Measurements from ENCODE around the gene ZFP92.
"Not testable (repeated sequence)": the region's sequence is repeated elsewhere in the genome, so short reads cannot be mapped to it uniquely, and the experiment has no call there.

Gene ZFP92

GRCh38 chrX:153389460-153389768 lies 21.9 kb upstream of the ZFP92 start:
- not testable (repeated sequence) for H3K4me3 ChIP-seq (ENCODE audit: low read length); H3K9ac ChIP-seq (ENCODE audit: low read length); H3K4me1 ChIP-seq (ENCODE audit: control insufficient read depth, insufficient read depth, low read length); H3K27me3 ChIP-seq (ENCODE audit: control insufficient read depth, insufficient read depth, low read length); H3K36me3 ChIP-seq (ENCODE audit: control insufficient read depth, insufficient read depth, low read length); H3K27ac ChIP-seq (ENCODE audit: low read depth, low read length)

GRCh38 chrX:153392642-153393321 lies 18.5 kb upstream of the ZFP92 start:
- H3K27ac ChIP-seq (ENCODE audit: low read depth, low read length): no peak overlapping the region

GRCh38 chrX:153394612-153395011 lies 16.7 kb upstream of the ZFP92 start:
- Histone ChIP-seq H3K27ac (ENCODE audit: low read depth, low read length) (no peak overlapping the region), H3K36me3 (ENCODE audit: control insufficient read depth, insufficient read depth, low read length) (no peaks in the 10 kb centered on the region), H3K4me3 (ENCODE audit: low read length) (no peak overlapping the region), H3K27me3 (ENCODE audit: control insufficient read depth, insufficient read depth, low read length) (no peaks in the 10 kb centered on the region), H3K9ac (ENCODE audit: low read length) (no peak overlapping the region), H3K4me1 (ENCODE audit: control insufficient read depth, insufficient read depth, low read length) (no peaks in the 10 kb centered on the region)

More at GRCh38 chrX:153392642-153393321, 18.5 kb upstream of the ZFP92 start:
- H3K9ac ChIP-seq (ENCODE audit: low read length): no peak overlapping the region
- H3K4me1 ChIP-seq (ENCODE audit: control insufficient read depth, insufficient read depth, low read length): no peaks in the 10 kb centered on the region
- H3K27me3 ChIP-seq (ENCODE audit: control insufficient read depth, insufficient read depth, low read length): no peaks in the 10 kb centered on the region
- H3K4me3 ChIP-seq (ENCODE audit: low read length): no peak overlapping the region
- no peaks in the 10 kb centered on the region for H3K36me3 ChIP-seq (ENCODE audit: control insufficient read depth, insufficient read depth, low read length)

- H3K27me3 ChIP-seq (ENCODE audit: control insufficient read depth, insufficient read depth, low read length): no peaks in the 10 kb centered on the region
Measured at GRCh38 chrX:153395613-153396319, 15.5 kb upstream of the ZFP92 start.

GRCh38 chrX:153396320-153397195 lies 14.7 kb upstream of the ZFP92 start:
- Histone ChIP-seq H3K27ac (ENCODE audit: low read depth, low read length) (no peak overlapping the region), H3K4me3 (ENCODE audit: low read length) (no peak overlapping the region), H3K27me3 (ENCODE audit: control insufficient read depth, insufficient read depth, low read length) (no peaks in the 10 kb centered on the region), H3K9ac (ENCODE audit: low read length) (no peak overlapping the region), H3K4me1 (ENCODE audit: control insufficient read depth, insufficient read depth, low read length) (no peaks in the 10 kb centered on the region), H3K36me3 (ENCODE audit: control insufficient read depth, insufficient read depth, low read length) (no peaks in the 10 kb centered on the region)

More at GRCh38 chrX:153395613-153396319, 15.5 kb upstream of the ZFP92 start:
- H3K9ac ChIP-seq (ENCODE audit: low read length): no peak overlapping the region
- H3K36me3 ChIP-seq (ENCODE audit: control insufficient read depth, insufficient read depth, low read length): no peaks in the 10 kb centered on the region
- no peak overlapping the region for H3K4me3 ChIP-seq (ENCODE audit: low read length)
- H3K27ac ChIP-seq (ENCODE audit: low read depth, low read length): no peak overlapping the region
- H3K4me1 ChIP-seq (ENCODE audit: control insufficient read depth, insufficient read depth, low read length): no peaks in the 10 kb centered on the region

- no peak overlapping the region for H3K4me3 ChIP-seq (ENCODE audit: low read length)
- H3K27me3 ChIP-seq (ENCODE audit: control insufficient read depth, insufficient read depth, low read length): no peaks in the 10 kb centered on the region
- no peak overlapping the region for H3K9ac ChIP-seq (ENCODE audit: low read length)
- no peak overlapping the region for H3K27ac ChIP-seq (ENCODE audit: low read depth, low read length)
- no peaks in the 10 kb centered on the region for H3K4me1 ChIP-seq (ENCODE audit: control insufficient read depth, insufficient read depth, low read length)
- no peaks in the 10 kb centered on the region for H3K36me3 ChIP-seq (ENCODE audit: control insufficient read depth, insufficient read depth, low read length)
Measured at GRCh38 chrX:153397256-153397960, 13.9 kb upstream of the ZFP92 start.

GRCh38 chrX:153398275-153398960 lies 12.9 kb upstream of the ZFP92 start:
- no peak overlapping the region for H3K27ac ChIP-seq (ENCODE audit: low read depth, low read length)
- H3K9ac ChIP-seq (ENCODE audit: low read length): no peak overlapping the region
- H3K36me3 ChIP-seq (ENCODE audit: control insufficient read depth, insufficient read depth, low read length): no peaks in the 10 kb centered on the region
- H3K4me1 ChIP-seq (ENCODE audit: control insufficient read depth, insufficient read depth, low read length): no peaks in the 10 kb centered on the region
- H3K4me3 ChIP-seq (ENCODE audit: low read length): no peak overlapping the region
- H3K27me3 ChIP-seq (ENCODE audit: control insufficient read depth, insufficient read depth, low read length): no peaks in the 10 kb centered on the region

GRCh38 chrX:153400146-153401132 lies 10.8 kb upstream of the ZFP92 start:
- H3K36me3 ChIP-seq (ENCODE audit: control insufficient read depth, insufficient read depth, low read length): no peaks in the 10 kb centered on the region
- H3K4me1 ChIP-seq (ENCODE audit: control insufficient read depth, insufficient read depth, low read length): no peaks in the 10 kb centered on the region
- H3K9ac ChIP-seq (ENCODE audit: low read length): no peak overlapping the region
- peaks cover 2% of the 10 kb centered on the region for H3K27me3 ChIP-seq (ENCODE audit: control insufficient read depth, insufficient read depth, low read length)
- no peak overlapping the region for H3K27ac ChIP-seq (ENCODE audit: low read depth, low read length)
- H3K4me3 ChIP-seq (ENCODE audit: low read length): no peak overlapping the region

- H3K4me3 ChIP-seq (ENCODE audit: low read length): no peak within 1 kb of the TSS
- no peak within 1 kb of the TSS for H3K27ac ChIP-seq (ENCODE audit: low read depth, low read length)
- peaks cover 2% of the 10 kb centered on the region for H3K27me3 ChIP-seq (ENCODE audit: control insufficient read depth, insufficient read depth, low read length)
- no peaks in the 10 kb centered on the region for H3K4me1 ChIP-seq (ENCODE audit: control insufficient read depth, insufficient read depth, low read length)
- no peak within 1 kb of the TSS for H3K9ac ChIP-seq (ENCODE audit: low read length)
- no peaks in the 10 kb centered on the region for H3K36me3 ChIP-seq (ENCODE audit: control insufficient read depth, insufficient read depth, low read length)
Measured at GRCh38 chrX:153401133-153401764, 10.0 kb upstream of the ZFP92 start, which contains the start of gene PNMA6E. Gene PNMA6E (minus strand): TSS chrX:153401350. CDS start chrX:153398849, 2,501 bp downstream.

GRCh38 chrX:153404333-153404732 lies 6.9 kb upstream of the ZFP92 start:
- H3K27ac ChIP-seq (ENCODE audit: low read depth, low read length); H3K4me3 ChIP-seq (ENCODE audit: low read length); H3K27me3 ChIP-seq (ENCODE audit: control insufficient read depth, insufficient read depth, low read length); H3K4me1 ChIP-seq (ENCODE audit: control insufficient read depth, insufficient read depth, low read length); H3K36me3 ChIP-seq (ENCODE audit: control insufficient read depth, insufficient read depth, low read length); H3K9ac ChIP-seq (ENCODE audit: low read length): not testable (repeated sequence)
